Loucy (cell line): ENCODE data around the gene NPSR1.

Experiments
- H2AFZ ChIP-seq: fragments of 200-600 bp; sonication (generic); 2 replicates; pipeline ENCODE4 v1.6.0; 2016; ENCODE audit warnings: antibody characterized with exemption, mild to moderate bottlenecking, low read length, moderate library complexity
- H3F3A ChIP-seq: fragments of 200-600 bp; 2 replicates; pipeline ENCODE4 v1.6.0; 2016; ENCODE audit warnings: antibody characterized with exemption, low read depth, mild to moderate bottlenecking
- H3K27me3 ChIP-seq: fragments of 200-600 bp; sonication (generic); 2 replicates; pipeline ENCODE4 v1.6.1; 2014; ENCODE audit warnings: low read length, mild to moderate bottlenecking; ENCODE audit not compliant: insufficient read depth, poor library complexity, severe bottlenecking
- H3K36me3 ChIP-seq: fragments of 200-600 bp; sonication (generic); 2 replicates; pipeline ENCODE4 v1.6.1; 2016; ENCODE audit warnings: low read length; ENCODE audit not compliant: insufficient read depth
- H3K4me1 ChIP-seq: fragments of 200-600 bp; sonication (generic); 2 replicates; pipeline ENCODE4 v1.5.1; 2014; ENCODE audit warnings: low read length, mild to moderate bottlenecking; ENCODE audit not compliant: insufficient read depth, poor library complexity, severe bottlenecking
- H3K4me2 ChIP-seq: fragments of 200-600 bp; sonication (generic); 2 replicates; pipeline ENCODE4 v1.6.0; 2014; ENCODE audit warnings: antibody characterized with exemption, low read length, low read depth, mild to moderate bottlenecking; ENCODE audit not compliant: poor library complexity, severe bottlenecking
- H3K4me3 ChIP-seq: fragments of 200-600 bp; sonication (generic); 2 replicates; pipeline ENCODE4 v1.5.1; 2014; ENCODE audit warnings: low read length, mild to moderate bottlenecking, mixed read lengths; ENCODE audit not compliant: poor library complexity, severe bottlenecking
- H3K79me2 ChIP-seq: fragments of 200-600 bp; sonication (generic); 2 replicates; pipeline ENCODE4 v1.6.1; 2014; ENCODE audit warnings: low read length; ENCODE audit not compliant: insufficient read depth
- H3K9ac ChIP-seq: fragments of 200-600 bp; sonication (generic); 2 replicates; pipeline ENCODE4 v1.6.0; 2014; ENCODE audit warnings: mild to moderate bottlenecking, low read depth, low read length, moderate library complexity; ENCODE audit not compliant: poor library complexity, severe bottlenecking
- H3K9me2 ChIP-seq: fragments of 200-600 bp; sonication (generic); replicated peaks from 2 replicates; pipeline ENCODE4 v1.6.1; 2016; ENCODE audit warnings: low read depth, low read length, mixed read lengths
- H3K9me3 ChIP-seq: fragments of 200-600 bp; sonication (generic); 2 replicates; pipeline ENCODE4 v1.6.1; 2014; ENCODE audit warnings: mild to moderate bottlenecking, antibody characterized with exemption, low read length, low read depth; ENCODE audit not compliant: insufficient read depth
- H4K20me1 ChIP-seq: fragments of 200-600 bp; sonication (generic); 2 replicates; pipeline ENCODE4 v1.6.0; 2014; ENCODE audit warnings: antibody characterized with exemption, low read length, mild to moderate bottlenecking; ENCODE audit not compliant: insufficient read depth, poor library complexity, severe bottlenecking
- CTCF ChIP-seq: fragments of 200-600 bp; sonication (generic); conservative IDR thresholded peaks from 2 replicates; pipeline ENCODE4 v1.5.1; 2014; ENCODE audit warnings: mild to moderate bottlenecking, antibody characterized with exemption, low read length
- EZH2phosphoT487 ChIP-seq: fragments of 200-600 bp; IDR thresholded peaks from 2 replicates; pipeline ENCODE4 v1.6.1; 2018; ENCODE audit warnings: antibody characterized with exemption, mild to moderate bottlenecking, moderate library complexity, borderline replicate concordance

The NPSR1 gene

GRCh38 chr7:34838329-34838728 lies 180.3 kb downstream of the NPSR1 start:
- H3K4me3 ChIP-seq = no peak overlapping the region
- H4K20me1 ChIP-seq = no peaks in the 10 kb centered on the region
- no peaks in the 10 kb centered on the region for H3K9me3 ChIP-seq
- TF ChIP-seq CTCF = no peak
- no peak for TF ChIP-seq EZH2phosphoT487
- no peaks in the 10 kb centered on the region for H3K79me2 ChIP-seq
- peaks cover 10% of the 10 kb centered on the region for H3K4me1 ChIP-seq
- no peaks in the 10 kb centered on the region for H3K9me2 ChIP-seq
- H3K36me3 ChIP-seq = no peaks in the 10 kb centered on the region
- no peak overlapping the region for H3K4me2 ChIP-seq
- H3K27me3 ChIP-seq = no peaks in the 10 kb centered on the region
- no peaks in the 10 kb centered on the region for H3F3A ChIP-seq
- no peak overlapping the region for H2AFZ ChIP-seq
- H3K9ac ChIP-seq = no peak overlapping the region

GRCh38 chr7:34839645-34840044 lies 181.6 kb downstream of the NPSR1 start:
- H2AFZ ChIP-seq = no peak overlapping the region
- no peaks in the 10 kb centered on the region for H3F3A ChIP-seq
- no peaks in the 10 kb centered on the region for H3K9me2 ChIP-seq
- TF ChIP-seq EZH2phosphoT487 = no peak
- no peak overlapping the region for H3K9ac ChIP-seq
- H3K4me1 ChIP-seq = peaks cover 10% of the 10 kb centered on the region
- no peaks in the 10 kb centered on the region for H3K9me3 ChIP-seq
- no peaks in the 10 kb centered on the region for H3K27me3 ChIP-seq
- no peaks in the 10 kb centered on the region for H4K20me1 ChIP-seq
- H3K79me2 ChIP-seq = no peaks in the 10 kb centered on the region
- no peak overlapping the region for H3K4me3 ChIP-seq
- H3K36me3 ChIP-seq = no peaks in the 10 kb centered on the region
- no peak overlapping the region for H3K4me2 ChIP-seq

GRCh38 chr7:34840176-34840785 lies 182.3 kb downstream of the NPSR1 start:
- Histone ChIP-seq H3K9me3 (no peaks in the 10 kb centered on the region), H2AFZ (no peak overlapping the region), H3K4me2 (no peak overlapping the region), H3K27me3 (no peaks in the 10 kb centered on the region), H4K20me1 (no peaks in the 10 kb centered on the region), H3K9ac (no peak overlapping the region), H3K9me2 (no peaks in the 10 kb centered on the region), H3K79me2 (no peaks in the 10 kb centered on the region), H3K4me1 (peaks cover 10% of the 10 kb centered on the region), H3K36me3 (no peaks in the 10 kb centered on the region), H3K4me3 (no peak overlapping the region), H3F3A (no peaks in the 10 kb centered on the region)
- TF ChIP-seq EZH2phosphoT487 (no peak), CTCF (no peak)

- Histone ChIP-seq H4K20me1 (no peaks in the 10 kb centered on the region), H3K36me3 (no peaks in the 10 kb centered on the region), H2AFZ (no peak overlapping the region), H3K4me1 (peaks cover 12% of the 10 kb centered on the region), H3K27me3 (no peaks in the 10 kb centered on the region), H3K9me2 (no peaks in the 10 kb centered on the region), H3K4me2 (no peak overlapping the region), H3K9ac (no peak overlapping the region), H3K9me3 (no peaks in the 10 kb centered on the region), H3K79me2 (no peaks in the 10 kb centered on the region), H3F3A (no peaks in the 10 kb centered on the region), H3K4me3 (no peak overlapping the region)
- TF ChIP-seq EZH2phosphoT487 = no peak
- no peak for TF ChIP-seq CTCF
Measured at GRCh38 chr7:34841326-34841725, 183.3 kb downstream of the NPSR1 start.
